IMR-90 (cell line): ENCODE data around the gene LINGO4.

ENCODE experiments used
- POLR2A ChIP-seq: IDR thresholded peaks from 2 replicates; pipeline ENCODE4 v1.6.1; 2012; ENCODE audit warnings: mild to moderate bottlenecking, low read depth, low read length
- RAD21 ChIP-seq: IDR thresholded peaks from 2 replicates; pipeline ENCODE4 v1.6.1; 2012; ENCODE audit warnings: low read length, improper control_type of control experiment
- RCOR1 ChIP-seq: IDR thresholded peaks from 2 replicates; pipeline ENCODE4 v1.6.1; 2012; ENCODE audit warnings: mild to moderate bottlenecking, low read length, improper control_type of control experiment; ENCODE audit not compliant: insufficient replicate concordance
- SMC3 ChIP-seq: fragments of 150-350 bp; IDR thresholded peaks from 2 replicates; pipeline ENCODE4 v1.6.1; 2016; ENCODE audit warnings: low read depth, mild to moderate bottlenecking, antibody characterized with exemption, low read length, moderate library complexity
- TF ChIP-seq, protein P1 (sequence below): conservative IDR thresholded peaks from 2 replicates; pipeline ENCODE4 v1.5.1; 2012; ENCODE audit warnings: mild to moderate bottlenecking, low read depth, low read length, improper control_type of control experiment

GRCh38 chr1:151775894-151776664, 29.1 kb downstream of the LINGO4 start:
- no peak for TF ChIP-seq POLR2A
- TF ChIP-seq, protein P1, sequence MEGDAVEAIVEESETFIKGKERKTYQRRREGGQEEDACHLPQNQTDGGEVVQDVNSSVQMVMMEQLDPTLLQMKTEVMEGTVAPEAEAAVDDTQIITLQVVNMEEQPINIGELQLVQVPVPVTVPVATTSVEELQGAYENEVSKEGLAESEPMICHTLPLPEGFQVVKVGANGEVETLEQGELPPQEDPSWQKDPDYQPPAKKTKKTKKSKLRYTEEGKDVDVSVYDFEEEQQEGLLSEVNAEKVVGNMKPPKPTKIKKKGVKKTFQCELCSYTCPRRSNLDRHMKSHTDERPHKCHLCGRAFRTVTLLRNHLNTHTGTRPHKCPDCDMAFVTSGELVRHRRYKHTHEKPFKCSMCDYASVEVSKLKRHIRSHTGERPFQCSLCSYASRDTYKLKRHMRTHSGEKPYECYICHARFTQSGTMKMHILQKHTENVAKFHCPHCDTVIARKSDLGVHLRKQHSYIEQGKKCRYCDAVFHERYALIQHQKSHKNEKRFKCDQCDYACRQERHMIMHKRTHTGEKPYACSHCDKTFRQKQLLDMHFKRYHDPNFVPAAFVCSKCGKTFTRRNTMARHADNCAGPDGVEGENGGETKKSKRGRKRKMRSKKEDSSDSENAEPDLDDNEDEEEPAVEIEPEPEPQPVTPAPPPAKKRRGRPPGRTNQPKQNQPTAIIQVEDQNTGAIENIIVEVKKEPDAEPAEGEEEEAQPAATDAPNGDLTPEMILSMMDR = no peak
- TF ChIP-seq RCOR1 = no peak
- TF ChIP-seq RAD21 = no peak
- no peak for TF ChIP-seq SMC3
